Stimulated activated CD4-positive, alpha-beta T cell treated with anti-CD3 and anti-CD28 coated beads, Interleukin-1b, Interleukin-23, amount 100 ng/mL, for 24 hours (primary cell): ENCODE data around the gene ZNF526.

Experiments used
- DNase-seq, 4 experiments: peaks; one replicate each; pipeline ENCODE4 v3.0.0-alpha.2; 2020; ENCODE audit warnings: low read depth in 4 of 4, low spot score in 1 of 4

ZNF526 gene

DNA sequence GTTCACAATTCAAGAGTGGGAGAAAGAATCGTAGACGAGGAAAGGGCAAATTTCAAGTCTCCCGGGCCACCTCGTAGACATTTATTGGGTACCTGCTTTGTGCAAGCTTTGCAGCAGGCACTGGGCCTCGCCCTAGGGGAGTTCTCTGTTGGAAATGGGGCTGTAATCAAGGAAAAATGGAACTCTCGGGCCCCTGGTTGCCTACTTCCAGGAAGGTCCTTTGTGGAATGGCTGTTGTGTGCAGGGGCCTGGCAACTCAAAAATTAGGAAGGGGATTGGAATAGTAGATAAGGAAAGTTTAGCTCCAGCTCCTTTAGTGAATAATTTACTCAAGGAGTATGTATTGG lies 612 bp downstream of the ZNF526 start:
- no peak for DNase-seq

GRCh38 chr19:42224940-42225717 lies 5.0 kb downstream of the ZNF526 start:
- no peak for DNase-seq

DNA sequence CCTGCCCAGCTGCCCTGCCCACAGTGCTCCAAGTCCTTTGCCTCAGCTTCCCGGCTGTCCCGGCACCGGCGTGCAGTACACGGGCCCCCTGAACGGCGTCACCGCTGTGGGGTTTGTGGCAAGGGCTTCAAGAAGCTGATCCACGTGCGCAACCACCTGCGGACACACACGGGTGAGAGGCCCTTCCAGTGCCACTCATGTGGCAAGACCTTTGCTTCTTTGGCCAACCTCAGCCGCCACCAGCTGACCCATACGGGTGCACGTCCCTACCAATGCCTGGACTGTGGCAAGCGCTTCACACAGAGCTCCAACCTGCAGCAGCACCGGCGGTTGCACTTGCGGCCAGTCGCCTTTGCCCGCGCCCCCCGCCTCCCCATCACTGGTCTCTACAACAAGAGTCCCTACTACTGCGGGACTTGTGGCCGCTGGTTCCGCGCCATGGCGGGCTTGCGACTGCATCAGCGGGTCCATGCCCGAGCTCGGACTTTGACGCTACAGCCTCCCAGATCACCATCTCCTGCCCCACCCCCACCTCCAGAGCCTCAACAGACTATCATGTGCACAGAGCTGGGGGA lies 5.7 kb downstream of the ZNF526 start:
- no peak for DNase-seq

DNA sequence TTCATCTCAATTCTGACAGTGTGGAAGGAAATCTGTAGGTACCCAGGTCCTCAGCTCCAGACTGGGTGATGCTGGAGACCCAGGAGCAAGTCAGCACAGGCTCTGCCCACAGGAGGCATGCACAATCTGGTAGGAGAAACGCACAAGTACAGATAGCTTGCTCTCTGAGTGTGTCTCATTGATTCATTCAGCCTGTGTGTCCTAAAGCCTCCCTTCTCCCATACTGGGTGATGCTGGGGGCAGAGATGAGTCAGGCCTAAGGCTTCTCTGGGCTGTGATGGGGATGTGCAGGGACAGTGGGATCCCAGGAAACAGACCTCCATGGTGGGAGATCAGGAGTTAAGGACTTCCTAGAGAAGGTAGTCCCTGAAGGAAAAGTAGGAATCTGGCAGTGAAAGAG lies 6.8 kb downstream of the ZNF526 start:
- no peak for DNase-seq

- no peak for DNase-seq
Observed at GRCh38 chr19:42228641-42229040, 8.5 kb downstream of the ZNF526 start.

GRCh38 chr19:42229301-42229854 lies 9.3 kb downstream of the ZNF526 start:
- DNase-seq: no peak

- DNase-seq: no peak
Observed at GRCh38 chr19:42229855-42230351, 9.8 kb downstream of the ZNF526 start.

DNA sequence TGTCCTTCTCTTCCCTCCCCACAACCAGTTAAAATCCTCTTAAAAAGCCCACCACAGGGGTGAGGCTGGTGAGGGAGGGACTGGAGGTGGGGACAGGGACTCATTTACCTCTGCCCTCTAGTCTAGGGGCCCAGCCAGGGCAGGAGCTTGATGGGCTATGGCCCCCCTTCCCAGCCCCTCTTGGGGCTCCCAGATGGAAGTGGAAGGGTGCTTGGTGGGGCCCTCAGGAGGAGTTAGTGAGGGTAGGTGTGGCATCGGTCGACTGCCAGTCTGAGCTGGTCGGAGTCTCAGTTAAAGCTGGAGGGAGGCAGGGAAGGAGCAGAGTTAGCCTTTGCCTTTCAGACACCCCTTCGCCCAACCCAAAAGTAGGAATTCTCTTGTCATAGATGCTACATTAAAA lies 10.5 kb downstream of the ZNF526 start:
- DNase-seq: no peak

DNA sequence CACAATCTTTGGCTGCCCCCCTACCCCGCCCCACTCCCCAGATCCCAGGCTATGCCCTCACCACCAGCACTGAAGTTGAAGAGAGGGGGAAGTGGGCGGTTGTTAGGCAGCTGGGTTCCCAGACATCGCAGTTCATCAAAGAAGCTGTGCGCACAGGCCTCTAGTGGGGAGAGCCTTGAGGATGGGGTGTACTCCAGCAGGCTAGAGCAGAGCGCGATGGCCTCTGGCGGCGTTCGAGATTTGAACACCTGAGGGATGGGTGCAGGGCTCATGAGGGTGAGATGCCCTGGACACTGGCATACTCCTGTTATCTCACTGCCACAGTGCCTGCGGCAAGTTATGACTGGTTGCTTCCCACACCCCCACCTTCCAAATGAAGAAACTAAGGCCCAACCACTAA lies 12.3 kb downstream of the ZNF526 start:
- no peak for DNase-seq

GRCh38 chr19:42233106-42233505 lies 13.0 kb downstream of the ZNF526 start:
- DNase-seq: no peak

DNA sequence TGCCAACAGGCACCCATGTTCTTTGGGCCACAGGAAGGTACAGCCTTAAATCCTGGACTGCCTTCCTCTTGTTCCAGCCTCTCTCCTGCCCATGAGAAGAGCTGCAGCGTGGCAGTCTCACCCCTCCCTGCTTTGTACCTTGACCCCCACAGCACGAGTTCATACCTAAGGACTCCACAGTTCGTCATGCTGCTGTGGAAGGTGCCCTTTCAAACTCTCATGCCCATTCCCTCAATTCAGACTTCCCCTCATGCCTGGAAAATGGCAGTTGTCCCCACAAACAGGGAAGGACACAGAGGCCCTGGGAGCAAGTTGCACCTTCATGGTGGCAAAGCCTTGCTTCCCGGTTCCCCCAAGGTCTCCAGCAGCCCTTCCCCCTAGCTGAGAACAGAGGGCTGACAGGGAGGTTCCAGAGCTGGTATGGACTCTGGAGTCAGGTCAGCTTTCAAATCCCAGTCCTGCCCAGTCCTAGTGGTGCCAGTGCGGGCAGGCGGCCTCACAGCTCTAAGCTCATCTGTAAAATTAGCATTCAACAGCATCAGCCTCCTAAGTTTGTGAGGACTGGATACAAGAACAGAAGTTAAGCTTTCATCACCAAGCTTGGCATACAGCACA lies 13.7 kb downstream of the ZNF526 start:
- no peak for DNase-seq

GRCh38 chr19:42234364-42234763 lies 14.3 kb downstream of the ZNF526 start:
- no peak for DNase-seq

GRCh38 chr19:42235181-42235580 lies 15.1 kb downstream of the ZNF526 start:
- no peak for DNase-seq

GRCh38 chr19:42239544-42240220 lies 19.6 kb downstream of the ZNF526 start:
- DNase-seq: no peak

DNA sequence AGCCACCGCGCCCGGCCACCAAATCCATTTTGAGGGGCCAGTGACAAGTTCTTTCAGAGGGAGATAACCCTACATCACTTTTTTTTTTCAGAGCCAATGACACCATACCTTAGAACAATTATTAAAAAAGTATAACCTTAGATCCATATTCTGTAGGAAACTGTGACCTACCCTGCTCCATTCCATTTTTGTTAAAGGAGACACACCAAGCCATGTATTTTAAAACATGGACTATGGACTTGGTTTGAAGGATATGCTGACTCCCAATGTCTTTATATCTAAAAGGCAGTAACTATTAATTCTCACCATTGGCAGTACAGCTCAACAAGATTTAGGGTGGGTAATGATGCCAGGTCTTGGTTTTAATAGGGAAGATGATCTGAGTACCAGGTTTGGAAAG lies 21.2 kb downstream of the ZNF526 start:
- DNase-seq: no peak

- DNase-seq: no peak
Observed at GRCh38 chr19:42242069-42242511, 22.0 kb downstream of the ZNF526 start.

- DNase-seq: peak; percentile 82 to 93 (median 90)
Observed at GRCh38 chr19:42242512-42243409, 22.6 kb downstream of the ZNF526 start, which contains the start of gene GSK3A. TSS of gene GSK3A (minus strand) at chr19:42242602. CDS start at chr19:42242465, 137 bp downstream.

GRCh38 chr19:42244347-42245220 lies 24.5 kb downstream of the ZNF526 start:
- peak; percentile 74 to 90 (median 84) for DNase-seq

GRCh38 chr19:42245231-42245630 lies 25.1 kb downstream of the ZNF526 start:
- no peak for DNase-seq
